Subcutaneous abdominal adipose tissue (tissue), 5 donors: ENCODE data around the gene KLHDC10.
"Not testable (repeated sequence)": the region's sequence is repeated elsewhere in the genome, so short reads cannot be mapped to it uniquely, and the experiment has no call there.

Experiments used
- H3K27ac ChIP-seq: one replicate; pipeline ENCODE4 v1.7.0; 2013; ENCODE audit warnings: low read depth, mild to moderate bottlenecking, inconsistent platforms, low read length, moderate library complexity
- H3K27me3 ChIP-seq, 5 donors: one replicate each; pipeline ENCODE4 v1.7.0; 2013; ENCODE audit warnings: low read length in 5 of 5, inconsistent platforms in 1 of 5; ENCODE audit not compliant: control insufficient read depth in 5 of 5, insufficient read depth in 4 of 5
- H3K36me3 ChIP-seq, 5 donors: one replicate each; pipeline ENCODE4 v1.7.0; 2013; ENCODE audit warnings: low read length in 5 of 5; ENCODE audit not compliant: control insufficient read depth in 5 of 5, insufficient read depth in 5 of 5
- H3K4me1 ChIP-seq, 5 donors: one replicate each; pipeline ENCODE4 v1.7.0; 2013; ENCODE audit warnings: low read length in 5 of 5, mild to moderate bottlenecking in 3 of 5, moderate library complexity in 1 of 5; ENCODE audit not compliant: control insufficient read depth in 5 of 5, insufficient read depth in 5 of 5
- H3K4me3 ChIP-seq, 5 donors: one replicate each; pipeline ENCODE4 v1.7.0; 2013; ENCODE audit warnings: low read length in 5 of 5, low read depth in 1 of 5
- H3K9ac ChIP-seq, 5 donors: one replicate each; pipeline ENCODE4 v1.7.0; 2013; ENCODE audit warnings: low read length in 5 of 5, mild to moderate bottlenecking in 4 of 5, moderate library complexity in 3 of 5
- H3K9me3 ChIP-seq, 5 donors: one replicate each; pipeline ENCODE4 v1.7.0; 2013; ENCODE audit warnings: low read length in 5 of 5; ENCODE audit not compliant: control insufficient read depth in 5 of 5
- donor health status: healthy.
- donor health status: healthy.
- donor health status: healthy.
- donor health status: healthy.
- donor health status: healthy.

Gene KLHDC10

DNA sequence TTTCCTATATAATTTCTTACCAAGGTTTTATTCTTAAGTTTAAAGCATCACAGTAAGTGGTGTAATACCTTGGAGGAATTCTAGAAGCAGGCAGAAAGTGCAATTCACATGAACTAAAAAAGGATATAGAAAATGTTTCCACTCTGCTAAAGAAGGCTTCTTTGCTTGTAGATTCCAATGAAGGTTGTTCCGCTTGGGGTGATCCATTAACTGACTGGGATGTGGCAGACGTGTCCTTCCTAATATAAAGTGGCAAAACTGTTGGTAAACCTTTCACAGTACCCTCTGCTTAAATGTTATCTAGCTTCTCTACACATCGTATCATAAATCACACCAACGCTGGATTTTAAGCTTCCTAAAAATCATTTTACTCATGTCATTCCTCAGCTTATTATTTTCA lies 21.4 kb upstream of the KLHDC10 start:
- no peaks in the 10 kb centered on the region for H3K27me3 ChIP-seq
- H3K4me3 ChIP-seq, result no peak overlapping the region
- H3K36me3 ChIP-seq, result peaks cover 10 to 21% (median 13%) of the 10 kb centered on the region in 5 donors
- H3K9me3 ChIP-seq, result no peaks in the 10 kb centered on the region
- no peak overlapping the region for H3K9ac ChIP-seq
- H3K4me1 ChIP-seq, result peaks cover 2 to 30% (median 12%) of the 10 kb centered on the region in 5 donors
- no peak overlapping the region for H3K27ac ChIP-seq

DNA sequence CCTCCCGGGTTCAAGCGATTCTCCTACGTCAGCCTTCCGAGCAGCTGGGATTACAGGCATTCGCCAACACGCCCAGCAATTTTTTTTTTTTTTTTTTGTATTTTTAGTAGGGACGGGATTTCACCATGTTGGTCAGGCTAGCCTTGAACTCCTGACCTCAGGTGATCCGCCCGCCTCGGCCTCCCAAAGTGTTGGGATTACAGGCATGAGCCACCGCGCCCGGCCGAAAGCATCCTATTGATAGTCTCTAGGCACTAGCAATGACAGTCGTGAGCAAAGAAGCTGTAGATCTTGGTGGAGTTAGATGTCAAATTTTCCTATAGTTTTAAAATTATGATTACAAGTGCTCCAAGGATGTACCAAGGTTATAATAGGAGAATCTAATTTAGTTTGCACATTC lies 18.1 kb upstream of the KLHDC10 start:
- H3K4me1 ChIP-seq, result peaks cover 2 to 25% (median 12%) of the 10 kb centered on the region in 5 donors
- H3K9ac ChIP-seq, H3K27ac ChIP-seq, H3K27me3 ChIP-seq, H3K9me3 ChIP-seq, H3K36me3 ChIP-seq, H3K4me3 ChIP-seq: not testable (repeated sequence)

DNA sequence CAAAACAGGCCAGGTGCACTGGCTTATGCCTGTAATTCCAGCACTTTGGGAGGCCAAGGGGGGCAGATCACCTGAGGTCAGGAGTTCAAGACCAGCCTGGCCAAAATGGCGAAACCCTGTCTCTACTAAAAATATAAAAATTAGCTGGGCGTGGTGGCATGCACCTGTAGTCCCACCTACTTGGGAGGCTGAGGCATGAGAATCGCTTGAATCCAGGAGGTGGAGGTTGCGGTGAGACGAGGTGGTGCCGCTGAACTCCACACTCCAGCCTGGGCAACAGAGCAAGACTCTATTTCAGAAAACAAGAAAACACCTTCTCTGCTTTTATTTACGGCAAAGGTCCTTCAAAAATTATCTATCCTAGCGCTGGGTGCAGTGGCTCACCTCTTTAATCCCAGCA lies 15.1 kb upstream of the KLHDC10 start:
- not testable (repeated sequence) for H3K9ac ChIP-seq, H3K27me3 ChIP-seq, H3K4me3 ChIP-seq, H3K36me3 ChIP-seq, H3K27ac ChIP-seq, H3K9me3 ChIP-seq
- H3K4me1 ChIP-seq, result peaks cover 2 to 12% (median 7%) of the 10 kb centered on the region in 5 donors

DNA sequence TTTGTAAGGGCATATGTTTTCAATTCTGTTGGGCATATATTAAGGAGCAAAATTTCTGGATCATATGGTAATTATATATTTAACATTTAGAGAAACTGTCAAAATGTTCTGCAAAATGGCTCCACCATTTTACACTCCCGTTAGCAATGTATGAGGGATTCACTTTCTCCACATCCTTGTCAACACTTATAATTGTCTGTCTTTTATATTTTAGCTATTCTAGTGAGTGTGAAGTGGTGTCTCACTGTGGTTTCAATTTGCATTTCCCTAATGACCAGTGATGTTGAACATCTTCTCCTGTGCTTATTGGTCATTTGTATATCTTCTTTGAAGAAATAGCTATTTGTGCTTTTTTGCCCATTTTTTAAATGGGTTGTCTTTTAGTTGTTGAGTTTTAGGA lies 8.1 kb upstream of the KLHDC10 start:
- Histone ChIP-seq H3K27ac (no peak overlapping the region), H3K4me1 (peaks cover 0 to 37% (median 10%) of the 10 kb centered on the region in 5 donors), H3K9me3 (no peaks in the 10 kb centered on the region), H3K9ac (no peak overlapping the region), H3K27me3 (no peaks in the 10 kb centered on the region), H3K36me3 (no peaks in the 10 kb centered on the region), H3K4me3 (no peak overlapping the region)

DNA sequence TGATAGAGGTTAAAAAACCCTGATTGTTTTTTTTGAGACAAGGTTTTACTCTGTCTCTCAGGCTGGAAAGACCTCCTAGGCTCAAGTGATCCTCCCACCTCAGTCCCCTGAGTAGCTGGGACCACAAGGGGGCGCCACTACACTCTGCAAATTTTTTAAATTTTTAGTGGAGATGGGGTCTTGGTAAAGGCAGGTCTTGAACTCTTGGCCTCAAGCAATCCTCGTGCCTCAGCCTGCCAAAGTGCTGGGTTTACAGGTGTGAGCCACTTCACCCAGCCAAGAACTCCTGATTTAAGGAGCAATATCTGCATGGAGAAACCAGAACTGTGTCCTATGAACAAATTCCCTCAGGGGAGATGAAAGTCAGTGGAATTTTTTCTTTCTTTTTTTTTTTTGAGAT lies 7.3 kb upstream of the KLHDC10 start:
- Histone ChIP-seq H3K27me3 (no peaks in the 10 kb centered on the region), H3K27ac (no peak overlapping the region), H3K9ac (no peak overlapping the region), H3K4me1 (peaks cover 0 to 37% (median 10%) of the 10 kb centered on the region in 5 donors), H3K9me3 (no peaks in the 10 kb centered on the region), H3K36me3 (no peaks in the 10 kb centered on the region), H3K4me3 (no peak overlapping the region)

DNA sequence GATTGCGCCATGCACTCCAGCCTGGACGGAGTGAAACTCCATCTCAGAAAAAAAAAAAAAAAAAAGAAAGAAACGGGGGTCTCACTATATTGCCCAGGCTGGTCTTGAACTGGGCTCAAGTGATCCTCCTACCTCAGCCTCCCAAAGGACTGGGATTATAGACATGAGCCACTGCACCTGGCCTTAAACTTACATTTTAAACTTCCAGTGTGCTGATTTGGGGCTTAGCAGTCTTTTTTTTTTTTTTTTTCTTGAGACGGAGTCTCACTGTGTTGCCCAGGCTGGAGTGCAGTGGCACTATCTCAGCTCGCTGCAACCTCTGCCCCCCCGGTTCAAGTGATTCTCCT lies 5.8 kb upstream of the KLHDC10 start:
- not testable (repeated sequence) for H3K4me3 ChIP-seq, H3K9ac ChIP-seq, H3K36me3 ChIP-seq, H3K27me3 ChIP-seq, H3K9me3 ChIP-seq, H3K27ac ChIP-seq
- peaks cover 0 to 38% (median 11%) of the 10 kb centered on the region in 5 donors for H3K4me1 ChIP-seq

DNA sequence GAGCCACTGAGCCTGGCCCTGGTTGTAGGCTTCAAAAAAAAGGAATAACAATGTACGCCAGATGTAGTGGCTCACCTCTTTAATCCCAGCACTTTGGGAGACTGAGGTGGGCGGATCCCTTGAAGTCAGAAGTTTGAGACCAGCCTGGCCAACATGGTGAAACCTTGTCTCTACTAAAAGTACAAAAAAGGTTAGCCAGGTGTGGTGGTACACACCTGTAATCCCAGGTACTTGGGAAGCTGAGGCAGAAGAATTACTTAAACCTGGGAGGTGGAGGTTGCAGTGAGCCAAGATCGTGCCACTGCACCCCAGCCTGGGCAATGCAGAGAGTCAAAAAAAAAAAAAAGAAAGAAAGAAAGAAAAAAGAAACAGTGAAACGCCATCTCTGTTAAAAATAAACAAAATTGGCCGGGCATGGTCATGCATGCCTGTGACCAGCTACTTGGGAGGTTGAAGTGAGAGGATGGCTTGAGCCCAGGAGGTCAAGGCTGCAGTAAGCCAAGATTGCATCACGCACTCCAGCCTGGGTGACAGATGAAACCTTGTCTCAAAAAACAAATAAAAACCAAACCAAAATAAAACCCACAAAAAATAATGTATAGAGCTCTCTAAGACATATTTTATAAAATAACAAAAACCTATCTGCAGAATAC lies 4.7 kb upstream of the KLHDC10 start:
- H3K9ac ChIP-seq, result no peak overlapping the region
- H3K36me3 ChIP-seq, result no peaks in the 10 kb centered on the region
- H3K4me3 ChIP-seq, result no peak overlapping the region
- H3K27ac ChIP-seq, result no peak overlapping the region
- peaks cover 0 to 43% (median 16%) of the 10 kb centered on the region in 5 donors for H3K4me1 ChIP-seq
- no peaks in the 10 kb centered on the region for H3K9me3 ChIP-seq
- no peaks in the 10 kb centered on the region for H3K27me3 ChIP-seq

DNA sequence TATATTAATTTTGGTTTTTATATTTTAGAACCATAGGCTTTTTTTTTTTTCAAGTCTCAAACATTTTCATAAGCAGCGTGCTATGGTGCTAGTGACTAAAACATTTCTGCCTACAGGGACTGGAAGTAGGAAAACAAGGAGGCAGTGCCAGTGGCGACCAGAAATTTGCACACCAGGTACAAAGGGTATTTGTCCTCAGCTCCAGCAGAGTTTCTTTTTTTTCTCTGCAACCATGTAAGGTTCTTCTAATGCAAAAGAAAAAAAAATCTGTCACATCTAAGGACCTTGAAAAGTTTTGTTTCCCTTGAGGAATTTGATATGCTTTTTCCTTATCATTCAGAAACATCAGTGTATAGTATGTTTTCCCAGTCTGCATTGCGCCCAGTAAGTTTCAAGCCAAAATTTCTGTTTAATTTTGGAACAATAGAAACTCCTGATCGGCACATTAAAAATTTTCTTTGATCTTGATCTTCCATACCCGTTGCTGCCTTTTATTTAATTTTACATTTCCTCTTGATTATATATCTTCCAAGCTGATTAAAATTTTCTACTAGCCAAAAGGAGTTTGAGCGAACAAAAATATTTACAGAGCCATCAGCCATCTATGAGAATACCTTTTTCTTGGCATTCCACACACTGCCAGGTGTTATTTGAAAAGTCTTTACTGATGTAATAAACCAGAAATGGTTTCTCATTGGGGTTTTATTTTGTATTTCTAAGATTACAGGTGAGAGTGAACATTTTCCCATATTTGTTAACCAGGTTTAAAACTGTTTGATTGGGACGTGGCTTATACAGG lies 956 bp upstream of the KLHDC10 start:
- peaks cover 0 to 7% (median 0%) of the 10 kb centered on the region in 5 donors for H3K36me3 ChIP-seq
- peak overlapping the region; percentile 64 to 86 (median 73) for H3K9ac ChIP-seq
- H3K4me3 ChIP-seq, result peak overlapping the region; percentile 68 to 94 (median 88)
- peak overlapping the region; percentile 89 for H3K27ac ChIP-seq
- H3K4me1 ChIP-seq, result peaks cover 0 to 56% (median 45%) of the 10 kb centered on the region in 5 donors
- H3K27me3 ChIP-seq, result no peaks in the 10 kb centered on the region
- no peaks in the 10 kb centered on the region for H3K9me3 ChIP-seq

DNA sequence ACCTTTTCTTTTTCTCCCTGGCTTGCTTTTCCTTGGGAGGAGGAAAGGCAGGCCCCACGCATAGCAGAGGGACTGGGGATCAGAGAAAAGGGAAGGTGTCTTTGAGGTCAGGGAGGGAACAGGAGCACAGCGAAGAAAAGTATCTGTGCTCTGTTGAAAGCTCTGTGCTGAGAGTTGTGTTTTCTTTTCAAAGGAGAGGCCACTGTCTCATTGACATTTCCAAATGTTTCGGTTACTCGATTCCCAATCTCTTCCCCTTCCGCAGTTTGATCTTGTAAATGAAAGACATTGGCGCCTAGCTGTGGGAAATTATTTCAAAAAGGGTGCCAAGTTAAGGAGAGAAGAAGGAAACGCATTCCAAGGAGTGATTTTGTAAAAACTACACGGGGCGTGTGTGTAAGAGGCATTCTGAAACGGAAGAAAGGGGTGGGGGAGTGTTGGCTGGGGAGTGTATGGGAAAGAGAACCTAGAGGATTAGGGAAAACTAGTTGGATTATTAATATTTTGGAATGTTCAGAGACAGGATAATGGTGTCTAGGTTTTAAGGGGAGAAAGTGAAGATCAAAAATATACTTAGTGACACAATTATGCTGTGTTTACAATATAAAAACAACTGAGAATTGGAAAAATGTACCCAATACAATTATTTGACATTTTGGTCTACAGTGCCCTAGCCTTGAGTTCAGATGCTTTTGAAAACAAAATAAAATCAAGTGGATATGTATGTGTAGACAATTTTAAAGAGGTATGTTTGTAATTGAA lies 708 bp downstream of the KLHDC10 start:
- peaks cover 0 to 7% (median 0%) of the 10 kb centered on the region in 5 donors for H3K36me3 ChIP-seq
- peak overlapping the region; percentile 86 to 96 (median 91) for H3K4me3 ChIP-seq
- peaks cover 0 to 50% (median 44%) of the 10 kb centered on the region in 5 donors for H3K4me1 ChIP-seq

More for the DNA sequence above, 708 bp downstream of the KLHDC10 start:
- H3K9ac ChIP-seq, result peak overlapping the region; percentile 69 to 98 (median 80)
- H3K9me3 ChIP-seq, result no peaks in the 10 kb centered on the region
- peak overlapping the region; percentile 88 for H3K27ac ChIP-seq
- H3K27me3 ChIP-seq, result no peaks in the 10 kb centered on the region
